Esophagus squamous epithelium (tissue), 4 donors: Measurements from ENCODE around the gene FBRS.

Experiments
- POLR2A ChIP-seq, 4 donors: fragments of 450-650 bp; IDR thresholded peaks; one replicate each; pipeline ENCODE4 v1.6.1; 2017; ENCODE audit warnings: antibody characterized with exemption in 4 of 4, mild to moderate bottlenecking in 4 of 4, moderate library complexity in 3 of 4
- TF ChIP-seq, protein P1 (sequence below), 6 experiments: fragments of 450-650 bp in 4 of 6; fragments of 200-600 bp in 2 of 6; sonication (generic) in 2 of 6; IDR thresholded peaks; one replicate each; pipeline ENCODE4 v1.5.1; 2016 to 2019; ENCODE audit warnings: antibody characterized with exemption in 6 of 6, mild to moderate bottlenecking in 4 of 6, moderate library complexity in 4 of 6

DNA sequence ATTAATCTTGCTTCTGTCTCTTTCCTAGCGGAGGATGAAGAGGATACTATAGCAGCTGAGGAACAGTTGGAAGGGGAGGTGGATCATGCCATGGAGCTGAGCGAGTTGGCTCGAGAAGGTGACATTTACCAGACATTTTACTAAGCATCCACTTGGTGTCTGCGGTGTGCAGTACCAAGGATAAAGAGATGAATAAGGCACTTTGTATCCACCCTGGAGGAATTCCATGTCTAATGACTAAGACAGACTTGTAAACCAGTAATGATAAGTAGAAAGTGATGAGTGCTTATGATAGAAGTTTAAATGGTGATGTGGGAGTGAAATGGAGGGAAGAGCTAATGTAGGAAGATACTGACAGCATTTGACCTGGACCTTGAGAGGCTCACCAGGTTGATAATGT lies 52.7 kb downstream of the FBRS start:
- TF ChIP-seq, protein P1, sequence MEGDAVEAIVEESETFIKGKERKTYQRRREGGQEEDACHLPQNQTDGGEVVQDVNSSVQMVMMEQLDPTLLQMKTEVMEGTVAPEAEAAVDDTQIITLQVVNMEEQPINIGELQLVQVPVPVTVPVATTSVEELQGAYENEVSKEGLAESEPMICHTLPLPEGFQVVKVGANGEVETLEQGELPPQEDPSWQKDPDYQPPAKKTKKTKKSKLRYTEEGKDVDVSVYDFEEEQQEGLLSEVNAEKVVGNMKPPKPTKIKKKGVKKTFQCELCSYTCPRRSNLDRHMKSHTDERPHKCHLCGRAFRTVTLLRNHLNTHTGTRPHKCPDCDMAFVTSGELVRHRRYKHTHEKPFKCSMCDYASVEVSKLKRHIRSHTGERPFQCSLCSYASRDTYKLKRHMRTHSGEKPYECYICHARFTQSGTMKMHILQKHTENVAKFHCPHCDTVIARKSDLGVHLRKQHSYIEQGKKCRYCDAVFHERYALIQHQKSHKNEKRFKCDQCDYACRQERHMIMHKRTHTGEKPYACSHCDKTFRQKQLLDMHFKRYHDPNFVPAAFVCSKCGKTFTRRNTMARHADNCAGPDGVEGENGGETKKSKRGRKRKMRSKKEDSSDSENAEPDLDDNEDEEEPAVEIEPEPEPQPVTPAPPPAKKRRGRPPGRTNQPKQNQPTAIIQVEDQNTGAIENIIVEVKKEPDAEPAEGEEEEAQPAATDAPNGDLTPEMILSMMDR (IDR thresholded peaks at IDR 0.05): no peak
- no peak for TF ChIP-seq POLR2A (IDR thresholded peaks at IDR 0.05)
